ENCODE data around the gene ABTB2. TPM values are rescaled to one million over a fixed set of nuclear protein-coding genes. Genes with fewer than 3 reads are reported as not detected.

ABTB2 gene
- total and polyA plus RNA-seq, 9 of the 15 experiments (the other 6 are each of a cell fraction or from before 2014, with no cell fraction given): 0.03 to 0.18 (median 0.12) TPM; not detected in 2

GRCh38 chr11:34364102-34364501, 6.3 kb upstream of the ABTB2 start:
- whole genome bisulfite sequencing (ENCODE audit: insufficient coverage, low coverage, missing lambda C conversion rate): 29% methylated on average over 3 of the region's 3 CpGs
- DNase-seq (ENCODE audit: extremely low read depth in 1 of 4, low spot score in 3 of 4) (no peak), FAIRE-seq (no peak), ATAC-seq (no peak)
- no peaks in the 10 kb centered on the region for H3K36me3 ChIP-seq (ENCODE audit: control insufficient read depth, insufficient read depth, low read length)
- in situ Hi-C loops (cut with MboI): loop anchor here (10.0 kb wide), 1 partner anchor 531 kb away; no protein-coding TSS in a partner anchor
- H3K9me1 ChIP-seq (ENCODE audit: control insufficient read depth, insufficient read depth, low read length): no peaks in the 10 kb centered on the region
- intact Hi-C loops (cut with micrococcal nuclease): no loop called here
- no TSS peak for BruUV-seq (replicated peaks)
- no peaks in the 10 kb centered on the region for H3K27me3 ChIP-seq (ENCODE audit: control insufficient read depth in 2 of 2, insufficient read depth in 2 of 2, low read length in 2 of 2)
- H3K79me2 ChIP-seq (ENCODE audit: control insufficient read depth, insufficient read depth, low read length): no peaks in the 10 kb centered on the region
- peaks cover under 1 to 6% of the 10 kb centered on the region in 2 experiments; a peak in 3 of 5 replicates for H3K4me1 ChIP-seq (replicated peaks in 1 of 2; ENCODE audit: control insufficient read depth in 2 of 2, insufficient read depth in 2 of 2, low read length in 2 of 2)
- no peak overlapping the region for H2AFZ ChIP-seq (ENCODE audit: low read depth, low read length)
- POLR2A ChIA-PET: no interaction called here
- H3K9me3 ChIP-seq (replicated peaks; ENCODE audit: control insufficient read depth, insufficient read depth, low read depth, low read length): no peaks in the 10 kb centered on the region
- TF ChIP-seq CAMTA2 (CRISPR knock-in tag; conservative IDR thresholded peaks at IDR 0.05): no peak
- no peak for TF ChIP-seq RBM22 (IDR thresholded peaks at IDR 0.05; ENCODE audit: low read depth, low read length, poor library complexity, severe bottlenecking)
- 0 out of 2 replicates have a peak, but pooled peaks have one; percentile 26 for TF ChIP-seq ZNF324 (CRISPR knock-in tag; IDR thresholded peaks at IDR 0.05)
- no peak for TF ChIP-seq KLF1 (tag; IDR thresholded peaks at IDR 0.05)
- TF ChIP-seq ZNF717 (CRISPR knock-in tag; IDR thresholded peaks at IDR 0.05): no peak
- TF ChIP-seq KAT7 (CRISPR knock-in tag; IDR thresholded peaks at IDR 0.05; ENCODE audit: borderline replicate concordance): no peak
- no peak overlapping the region for H3K4me2 ChIP-seq (ENCODE audit: insufficient read depth, low read length)
- no peak overlapping the region for H3K9ac ChIP-seq (ENCODE audit: insufficient read depth in 1 of 2, low read depth in 2 of 2, low read length in 2 of 2)
- no peak overlapping the region for H3K4me3 ChIP-seq
- no peaks in the 10 kb centered on the region for H4K20me1 ChIP-seq (replicated peaks; ENCODE audit: control insufficient read depth, insufficient read depth, low read length)
- CTCF ChIA-PET (ENCODE audit: low intra/inter-chr PET ratio): interaction anchor here (0.6 kb wide), 1 partner anchor 189 kb away, joined by 3 read pairs; no protein-coding TSS in a partner anchor
- no peak overlapping the region for H3K27ac ChIP-seq (ENCODE audit: extremely low read depth, low read depth, low read length)

All from K562 (cell line).